Measurements from ENCODE around the gene TIAM1.

Gene TIAM1

GRCh38 chr21:31317688-31318087 lies 26.4 kb downstream of the TIAM1 start:
- no peak for TF ChIP-seq CTCF (conservative IDR thresholded peaks at IDR 0.05; ENCODE audit: low read depth, low read length)
- no peak overlapping the region for H3K4me3 ChIP-seq (ENCODE audit: low read length)
- DNase-seq (ENCODE audit: low read depth) = no peak

- H3K4me3 ChIP-seq (ENCODE audit: low read length) = no peak overlapping the region
- no peak for TF ChIP-seq CTCF (conservative IDR thresholded peaks at IDR 0.05; ENCODE audit: low read depth, low read length)
These were observed 27.4 kb downstream of the TIAM1 start for GRCh38 chr21:31316488-31317169.

GRCh38 chr21:31316072-31316471 lies 28.0 kb downstream of the TIAM1 start:
- TF ChIP-seq CTCF (conservative IDR thresholded peaks at IDR 0.05; ENCODE audit: low read depth, low read length) = no peak
- no peak for DNase-seq (ENCODE audit: low read depth)
- H3K4me3 ChIP-seq (ENCODE audit: low read length) = no peak overlapping the region

More at GRCh38 chr21:31316488-31317169, 27.4 kb downstream of the TIAM1 start:
- no peak for DNase-seq (ENCODE audit: low read depth)

GRCh38 chr21:31310750-31311149 lies 33.3 kb downstream of the TIAM1 start:
- DNase-seq (ENCODE audit: low read depth) = no peak
- H3K4me3 ChIP-seq (ENCODE audit: low read length) = no peak overlapping the region
- no peak for TF ChIP-seq CTCF (conservative IDR thresholded peaks at IDR 0.05; ENCODE audit: low read depth, low read length)

- no peak for TF ChIP-seq CTCF (conservative IDR thresholded peaks at IDR 0.05; ENCODE audit: low read depth, low read length)
- H3K4me3 ChIP-seq (ENCODE audit: low read length) = no peak overlapping the region
- no peak for DNase-seq (ENCODE audit: low read depth)
These were observed 35.5 kb downstream of the TIAM1 start for GRCh38 chr21:31308584-31308983.

- TF ChIP-seq CTCF (conservative IDR thresholded peaks at IDR 0.05; ENCODE audit: low read depth, low read length) = no peak
- no peak overlapping the region for H3K4me3 ChIP-seq (ENCODE audit: low read length)
- DNase-seq (ENCODE audit: low read depth) = no peak
These were observed 38.2 kb downstream of the TIAM1 start for GRCh38 chr21:31305888-31306287.

Measured in retinal pigment epithelial cell (primary cell).